GM12865 (cell line): ENCODE data around the gene TMCC1.
"Not testable (repeated sequence)": the region's sequence is repeated elsewhere in the genome, so short reads cannot be mapped to it uniquely, and the experiment has no call there.

Experiments
- DNase-seq: peaks from one replicate; pipeline ENCODE4 v3.0.0; 2010; ENCODE audit warnings: low read depth
- H3K4me3 ChIP-seq: 2 replicates; pipeline ENCODE4 v1.5.1; 2011; ENCODE audit warnings: mild to moderate bottlenecking, low read depth, low read length, control low read depth
- CTCF ChIP-seq: IDR thresholded peaks from 2 replicates; pipeline ENCODE4 v1.5.1; 2011; ENCODE audit warnings: low read length, control low read depth, low read depth, inconsistent platforms; ENCODE audit not compliant: insufficient read depth; ENCODE audit errors: missing control alignments

TMCC1 gene

GRCh38 chr3:129836381-129837064 lies 57.0 kb downstream of the TMCC1 start:
- H3K4me3 ChIP-seq, result no peak overlapping the region
- no peak for DNase-seq
- no peak for TF ChIP-seq CTCF

DNA sequence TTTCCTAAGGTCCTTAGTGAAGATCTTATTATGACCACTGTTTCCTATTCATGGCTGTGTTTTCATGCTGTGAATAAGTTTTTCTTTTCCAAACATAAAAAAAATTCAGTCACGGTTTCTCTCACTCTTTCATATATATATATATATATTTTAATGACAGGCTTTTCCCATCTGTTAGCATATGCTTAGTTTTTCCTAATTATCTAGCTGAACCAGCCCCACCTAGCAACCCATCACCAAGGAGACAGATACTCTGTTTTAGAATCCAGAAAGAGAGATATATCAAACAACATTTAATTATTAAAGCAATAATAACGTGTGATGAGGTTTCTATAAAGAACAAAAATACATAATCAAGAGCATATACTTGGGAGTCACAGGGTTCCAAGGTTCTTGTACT lies 58.3 kb downstream of the TMCC1 start:
- no peak overlapping the region for H3K4me3 ChIP-seq
- TF ChIP-seq CTCF, result no peak
- DNase-seq, result no peak

- no peak overlapping the region for H3K4me3 ChIP-seq
- no peak for TF ChIP-seq CTCF
- no peak for DNase-seq
These were observed 58.9 kb downstream of the TMCC1 start for GRCh38 chr3:129834580-129834979.

DNA sequence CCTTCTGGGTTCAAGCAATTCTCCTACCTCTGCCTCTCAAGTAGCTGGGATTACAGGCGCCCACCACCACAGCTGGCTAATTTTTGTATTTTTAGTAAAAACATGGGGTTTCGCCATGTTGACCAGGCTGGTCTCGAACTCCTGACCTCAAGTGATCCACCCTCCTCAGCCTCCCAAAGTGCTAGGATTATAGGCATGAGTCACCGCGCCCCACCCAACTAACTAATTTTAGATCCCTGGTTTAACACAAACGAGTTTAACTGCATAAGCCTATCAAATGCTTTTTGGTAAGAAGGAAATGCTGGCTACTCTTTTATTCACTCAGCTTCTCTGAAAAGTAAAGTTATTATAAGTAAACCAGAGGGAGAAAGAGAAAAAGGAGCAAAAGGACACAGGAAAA lies 61.6 kb downstream of the TMCC1 start:
- not testable (repeated sequence) for H3K4me3 ChIP-seq, DNase-seq

DNA sequence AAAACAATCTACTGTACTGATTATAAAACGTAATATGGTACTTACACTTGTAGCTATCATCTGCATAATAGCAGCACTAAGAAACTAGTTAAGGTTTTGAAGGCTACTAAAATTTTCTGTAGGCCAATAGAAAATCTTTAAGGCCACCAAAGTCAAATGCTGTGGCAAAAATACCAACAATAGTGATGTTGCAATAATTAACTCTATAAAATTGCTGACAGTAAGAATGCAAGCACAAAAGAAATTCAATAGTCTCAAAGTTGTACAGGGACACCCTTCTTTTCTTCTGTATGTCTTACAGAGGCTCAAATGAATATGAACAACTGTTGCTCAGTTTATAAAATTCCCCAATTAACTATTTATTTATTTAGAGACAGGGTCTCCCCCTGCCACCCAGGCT lies 62.0 kb downstream of the TMCC1 start:
- no peak for DNase-seq
- no peak overlapping the region for H3K4me3 ChIP-seq
- no peak for TF ChIP-seq CTCF

DNA sequence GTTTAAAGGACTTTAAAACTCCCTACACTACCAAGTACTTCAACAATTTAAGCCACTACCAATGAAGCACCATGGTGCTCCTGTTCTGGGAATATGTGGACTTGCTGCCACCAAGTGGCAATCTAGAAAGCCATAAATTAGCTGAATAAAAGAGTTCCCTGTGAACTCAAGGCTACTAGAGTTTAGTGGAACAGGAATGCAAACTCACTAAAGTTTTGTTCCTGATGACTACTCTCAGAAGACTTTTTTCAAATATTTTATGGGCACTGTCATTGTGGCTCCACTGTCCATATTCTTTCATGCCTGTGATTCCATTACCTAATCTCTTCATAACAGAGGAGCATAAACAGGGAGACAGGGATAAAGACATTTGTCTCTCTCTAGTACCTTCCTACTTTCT lies 63.9 kb downstream of the TMCC1 start:
- peak; percentile 33 for TF ChIP-seq CTCF
- no peak overlapping the region for H3K4me3 ChIP-seq
- DNase-seq, result peak; percentile 61

GRCh38 chr3:129827765-129828164 lies 65.7 kb downstream of the TMCC1 start:
- DNase-seq, result peak; percentile 77
- no peak for TF ChIP-seq CTCF

More at GRCh38 chr3:129827765-129828164, 65.7 kb downstream of the TMCC1 start:
- H3K4me3 ChIP-seq, result no peak overlapping the region
